OCI-M2 (cell line): ENCODE measurements around the gene SMCR8.
"Not testable (repeated sequence)": the region's sequence is repeated elsewhere in the genome, so short reads cannot be mapped to it uniquely, and the experiment has no call there.

Experiments used
- DNase-seq: peaks from one replicate; lab custom pipeline; 2025; ENCODE audit not compliant: unreplicated experiment; lab: John Stamatoyannopoulos, UW

The SMCR8 gene, protein sequence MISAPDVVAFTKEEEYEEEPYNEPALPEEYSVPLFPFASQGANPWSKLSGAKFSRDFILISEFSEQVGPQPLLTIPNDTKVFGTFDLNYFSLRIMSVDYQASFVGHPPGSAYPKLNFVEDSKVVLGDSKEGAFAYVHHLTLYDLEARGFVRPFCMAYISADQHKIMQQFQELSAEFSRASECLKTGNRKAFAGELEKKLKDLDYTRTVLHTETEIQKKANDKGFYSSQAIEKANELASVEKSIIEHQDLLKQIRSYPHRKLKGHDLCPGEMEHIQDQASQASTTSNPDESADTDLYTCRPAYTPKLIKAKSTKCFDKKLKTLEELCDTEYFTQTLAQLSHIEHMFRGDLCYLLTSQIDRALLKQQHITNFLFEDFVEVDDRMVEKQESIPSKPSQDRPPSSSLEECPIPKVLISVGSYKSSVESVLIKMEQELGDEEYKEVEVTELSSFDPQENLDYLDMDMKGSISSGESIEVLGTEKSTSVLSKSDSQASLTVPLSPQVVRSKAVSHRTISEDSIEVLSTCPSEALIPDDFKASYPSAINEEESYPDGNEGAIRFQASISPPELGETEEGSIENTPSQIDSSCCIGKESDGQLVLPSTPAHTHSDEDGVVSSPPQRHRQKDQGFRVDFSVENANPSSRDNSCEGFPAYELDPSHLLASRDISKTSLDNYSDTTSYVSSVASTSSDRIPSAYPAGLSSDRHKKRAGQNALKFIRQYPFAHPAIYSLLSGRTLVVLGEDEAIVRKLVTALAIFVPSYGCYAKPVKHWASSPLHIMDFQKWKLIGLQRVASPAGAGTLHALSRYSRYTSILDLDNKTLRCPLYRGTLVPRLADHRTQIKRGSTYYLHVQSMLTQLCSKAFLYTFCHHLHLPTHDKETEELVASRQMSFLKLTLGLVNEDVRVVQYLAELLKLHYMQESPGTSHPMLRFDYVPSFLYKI

DNA sequence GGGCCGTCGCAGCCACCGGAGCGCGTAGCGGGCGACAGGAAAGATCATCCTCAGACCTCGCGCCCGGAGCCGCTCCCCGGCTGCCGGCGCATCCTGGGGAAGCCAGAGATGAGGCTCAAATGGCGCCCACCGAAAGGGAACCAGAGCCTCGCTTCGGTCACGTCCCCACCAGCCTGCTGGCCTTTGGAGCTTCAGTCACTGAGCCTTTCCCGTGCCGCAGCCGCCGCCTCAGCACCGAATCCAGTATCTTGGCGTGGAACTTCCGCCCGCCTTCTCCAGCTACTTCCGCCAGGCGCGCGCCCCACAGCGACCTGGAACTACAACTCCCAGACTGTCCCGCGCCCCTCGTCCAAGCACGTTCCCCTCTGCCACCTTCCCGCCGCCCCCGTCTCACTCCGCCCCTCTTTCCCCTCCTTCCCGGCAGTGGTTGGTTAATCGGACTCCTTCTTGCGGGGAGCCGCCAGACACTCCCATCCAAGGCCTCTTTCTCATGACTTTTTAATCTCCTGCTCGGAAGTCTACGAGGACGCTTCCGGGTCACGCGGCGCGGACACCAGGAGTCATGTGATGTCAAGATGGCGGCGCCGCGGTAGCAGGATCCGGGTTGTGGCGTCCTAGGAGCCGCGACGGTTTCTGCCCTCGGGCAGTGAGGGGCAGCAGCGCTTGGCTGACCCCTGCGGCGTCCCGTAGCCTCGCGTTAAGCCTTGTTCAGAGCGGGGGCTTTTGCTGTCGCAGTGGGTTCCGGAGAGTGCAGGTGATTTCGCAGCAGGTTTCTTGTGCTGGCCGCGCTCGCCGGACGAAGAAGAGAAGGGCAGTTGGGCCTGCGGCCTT lies at the start of gene SMCR8, which contains the start of gene TOP3A:
Gene SMCR8 (plus strand): TSS at position 563 of the 831 bp plus-strand sequence. CDS start 497 bp downstream, outside the sequence.
Gene TOP3A (minus strand): TSS at position 264 of the 831 bp plus-strand sequence. CDS start 216 bp downstream, at position 48.
- peak; percentile 65 for DNase-seq

GRCh38 chr17:18267366-18267765 lies 47.7 kb upstream of the SMCR8 start:
- DNase-seq: no peak

DNA sequence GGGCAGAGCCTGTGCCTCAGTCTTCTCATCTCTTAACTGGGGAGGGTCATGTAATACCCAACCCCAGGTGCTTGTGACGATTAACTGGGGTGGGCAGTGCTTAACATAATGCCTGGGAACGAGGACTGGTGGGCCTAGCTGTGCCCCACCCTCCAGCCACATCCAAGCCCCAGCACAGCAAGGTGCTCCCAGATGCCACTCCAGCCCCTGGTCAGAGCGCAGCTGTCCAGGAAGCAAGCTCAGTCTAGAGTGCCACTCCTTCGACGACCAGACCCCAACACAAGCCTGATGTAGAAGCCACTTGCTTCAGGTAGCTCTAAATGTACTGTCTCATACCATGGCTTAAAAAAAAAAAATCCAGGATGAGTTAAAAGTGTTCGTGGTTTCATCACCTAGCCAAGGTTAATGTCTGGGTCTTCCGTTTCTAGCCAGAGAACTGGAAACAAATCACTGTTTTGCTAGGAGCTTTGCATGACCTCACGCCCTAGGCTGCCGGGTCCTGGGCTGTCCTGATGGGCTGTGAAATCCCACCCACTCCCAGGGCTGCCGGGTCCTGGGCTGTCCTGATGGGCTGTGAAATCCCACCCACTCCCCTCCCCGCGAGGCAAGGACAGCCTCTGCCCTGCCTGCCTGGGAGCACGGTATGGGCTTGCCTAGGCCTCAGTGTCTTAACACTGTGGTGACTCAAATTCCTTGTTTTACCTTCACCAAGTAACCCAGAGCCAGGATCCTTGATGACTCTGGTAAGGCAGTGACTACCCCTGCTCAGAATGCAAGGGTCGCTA lies 47.0 kb upstream of the SMCR8 start:
- DNase-seq: no peak

DNA sequence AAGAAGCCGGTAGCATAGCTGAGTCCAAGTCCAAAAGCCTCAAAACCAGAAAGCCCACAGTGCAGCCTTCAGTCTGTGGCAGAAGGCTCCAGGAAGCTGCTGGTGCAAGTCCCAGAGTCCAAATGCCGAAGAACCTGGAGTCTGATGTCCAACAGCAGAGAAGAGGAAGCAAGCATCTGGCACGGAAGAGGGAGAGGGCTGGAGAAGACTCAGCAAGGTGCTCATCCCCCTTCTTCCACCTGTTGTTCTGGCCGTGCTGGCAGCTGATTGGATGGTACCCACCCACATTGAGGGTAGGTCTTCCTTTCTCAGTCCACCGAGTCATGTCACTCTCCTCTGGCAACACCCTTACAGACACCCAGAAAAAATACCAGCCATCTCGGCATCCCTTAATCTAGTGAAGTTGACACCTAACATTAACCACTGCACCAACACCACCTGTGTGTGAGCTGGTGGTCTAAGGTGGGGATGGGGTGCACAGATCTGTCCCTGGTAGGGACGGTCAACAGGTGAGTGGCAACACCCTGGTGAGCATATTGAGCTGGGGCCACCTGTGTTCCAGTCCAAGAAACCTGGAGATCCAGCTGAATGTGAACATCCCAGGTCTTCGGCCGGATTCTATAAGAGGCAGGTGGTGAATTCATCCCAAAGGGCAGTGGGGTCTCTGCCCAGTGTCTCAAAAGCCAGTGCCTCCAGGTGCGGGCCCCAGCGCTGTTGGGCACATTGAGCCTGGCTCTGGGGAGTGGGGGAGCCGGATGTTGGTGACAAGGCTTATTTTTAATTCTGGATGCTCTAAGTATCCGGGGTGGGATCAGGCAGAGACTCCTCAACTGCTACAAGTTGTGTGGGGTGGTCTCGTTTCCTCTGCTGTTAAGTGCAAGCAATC lies 44.8 kb upstream of the SMCR8 start:
- DNase-seq: no peak

- DNase-seq: no peak
Measured at GRCh38 chr17:18277076-18277475, 38.0 kb upstream of the SMCR8 start.

DNA sequence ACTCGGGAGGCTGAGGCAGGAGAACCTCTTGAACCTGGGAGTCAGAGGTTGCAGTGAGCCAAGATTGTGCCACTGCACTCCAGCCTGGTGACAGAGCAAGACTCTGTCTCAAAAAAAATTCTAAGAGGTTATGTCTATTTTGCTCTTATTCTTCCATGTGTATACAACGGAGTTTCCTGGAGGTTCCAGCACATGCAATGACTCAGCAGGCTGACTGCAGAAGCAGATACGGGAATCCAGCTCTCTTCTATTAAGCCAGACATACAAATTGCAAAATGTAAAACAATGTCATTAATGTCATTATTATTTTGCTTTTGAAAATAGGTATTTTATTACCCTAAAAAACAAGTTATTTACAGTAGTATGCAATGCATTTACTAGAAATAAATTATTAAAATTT lies 36.2 kb upstream of the SMCR8 start:
- no peak for DNase-seq

DNA sequence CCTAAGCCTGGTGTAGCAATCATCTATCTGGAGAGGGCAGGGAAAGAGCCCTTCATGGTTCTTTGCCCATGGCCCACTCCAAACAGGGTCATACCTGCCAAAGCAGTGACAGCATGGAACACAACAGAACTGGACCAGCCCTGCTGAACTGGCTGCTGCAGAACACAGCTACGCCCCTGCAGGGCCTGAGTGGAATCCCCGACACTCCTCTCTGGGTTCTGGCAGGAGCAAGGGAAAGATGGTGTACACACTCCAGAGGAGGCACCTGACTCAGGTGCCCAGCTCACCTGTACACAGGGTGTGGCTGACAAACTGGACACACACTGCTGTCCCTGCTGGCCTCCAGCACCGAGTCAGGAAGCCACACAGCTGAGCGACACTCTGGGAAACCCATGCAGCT lies 34.8 kb upstream of the SMCR8 start:
- no peak for DNase-seq

DNA sequence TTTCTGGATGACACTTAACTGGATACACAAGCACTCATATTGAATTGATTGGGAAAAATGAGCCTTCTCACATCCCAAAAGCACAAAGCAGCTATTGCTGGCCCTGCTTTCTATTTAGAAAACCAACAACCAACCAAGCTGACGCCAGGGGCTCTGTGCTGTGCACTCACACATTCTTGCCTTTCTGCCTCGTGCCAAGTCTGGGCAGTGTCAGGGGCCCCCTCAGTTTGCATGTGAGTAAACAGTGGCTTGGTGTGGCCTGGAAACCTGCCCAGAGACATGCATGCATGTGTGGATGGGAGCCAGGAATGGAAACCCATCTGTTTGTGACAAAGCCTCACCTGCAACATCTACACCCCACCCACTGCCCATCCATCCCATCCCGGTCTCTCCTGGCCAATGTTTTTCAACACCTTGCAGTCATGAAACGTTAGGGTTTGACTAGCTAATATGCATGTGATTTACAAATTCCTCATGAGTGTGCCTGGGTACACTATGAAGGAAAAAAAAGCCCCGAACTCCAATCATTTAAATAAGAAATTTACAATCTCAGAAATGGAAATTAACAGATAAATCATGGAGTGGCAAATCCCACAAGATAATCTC lies 34.2 kb upstream of the SMCR8 start:
- no peak for DNase-seq

GRCh38 chr17:18281788-18282187 lies 33.3 kb upstream of the SMCR8 start:
- no peak for DNase-seq

DNA sequence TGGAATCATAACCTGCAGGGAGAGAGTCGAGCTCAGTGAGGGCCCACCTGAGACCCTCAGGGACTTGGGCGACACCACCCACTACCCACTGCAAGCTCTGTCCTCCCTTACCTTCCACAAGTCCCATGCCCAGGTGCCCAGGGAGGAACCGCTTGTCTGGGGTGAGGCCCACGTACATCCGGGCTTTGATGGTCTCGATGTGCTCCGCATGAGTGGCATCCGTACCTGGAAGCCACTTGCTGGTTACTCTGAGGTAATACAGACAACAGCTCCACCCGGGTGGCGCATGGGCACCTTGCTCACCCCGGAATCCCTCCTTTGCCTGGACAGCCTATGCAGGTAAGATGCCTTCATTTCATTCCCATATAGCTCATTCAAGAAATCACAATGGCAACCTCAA lies 29.8 kb upstream of the SMCR8 start:
- no peak for DNase-seq

- no peak for DNase-seq
Measured at GRCh38 chr17:18291718-18292540, 23.2 kb upstream of the SMCR8 start.

DNA sequence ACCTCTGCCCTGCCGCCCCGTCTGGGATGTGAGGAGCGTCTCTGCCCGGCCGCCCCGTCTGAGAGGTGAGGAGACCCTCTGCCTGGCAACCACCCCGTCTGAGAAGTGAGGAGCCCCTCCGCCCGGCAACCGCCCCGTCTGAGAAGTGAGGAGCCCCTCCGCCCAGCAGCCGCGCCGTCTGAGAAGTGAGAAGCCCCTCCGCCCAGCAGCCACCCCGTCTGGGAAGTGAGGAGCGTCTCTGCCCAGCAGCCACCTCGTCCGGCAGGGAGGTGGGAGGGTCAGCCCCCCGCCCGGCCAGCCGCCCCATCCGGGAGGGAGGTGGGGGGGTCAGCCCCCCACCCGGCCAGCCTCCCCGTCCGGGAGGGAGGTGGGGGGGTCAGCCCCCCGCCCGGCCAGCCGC lies 17.0 kb upstream of the SMCR8 start:
- DNase-seq: not testable (repeated sequence)

DNA sequence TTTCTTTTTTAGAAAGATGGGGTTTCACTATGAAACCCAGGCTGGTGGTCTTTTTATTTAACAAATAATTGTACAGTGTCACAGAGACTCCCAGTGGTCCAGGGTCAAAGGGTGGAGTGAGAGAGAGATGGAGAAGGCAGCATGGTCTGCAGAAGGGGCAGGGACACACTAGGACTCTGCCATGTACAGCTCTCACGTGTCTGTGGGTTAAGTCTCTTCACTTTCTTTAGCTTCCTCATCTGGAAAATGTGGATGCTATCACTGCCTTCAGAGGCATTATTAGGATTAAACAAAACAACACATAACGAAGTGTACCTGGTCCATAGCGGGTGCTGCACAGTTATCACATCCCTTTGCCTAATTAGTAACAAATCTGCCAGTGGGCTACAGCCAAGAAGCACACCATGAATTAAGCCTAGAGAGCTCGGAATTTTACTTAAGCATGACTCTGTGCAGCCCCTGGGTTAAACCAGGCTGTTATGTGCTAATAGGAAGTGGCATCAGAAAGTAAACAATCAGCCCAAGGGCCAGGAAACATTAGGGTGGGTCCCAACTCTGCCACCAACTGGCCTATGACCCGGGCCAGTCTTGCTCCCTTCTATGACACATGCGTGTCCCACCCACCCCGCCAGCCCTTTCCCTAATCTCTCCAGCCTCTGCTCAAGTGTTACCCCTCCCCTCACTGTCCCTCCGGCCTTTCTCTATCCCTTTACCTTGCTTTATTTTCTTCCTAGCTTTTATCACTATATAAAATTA lies 14.2 kb upstream of the SMCR8 start:
- DNase-seq: no peak

- DNase-seq: not testable (repeated sequence)
Measured at GRCh38 chr17:18303206-18303605, 11.9 kb upstream of the SMCR8 start.

- DNase-seq: no peak
Measured at GRCh38 chr17:18309202-18309601, 5.9 kb upstream of the SMCR8 start.

- DNase-seq: no peak
Measured at GRCh38 chr17:18314059-18314730, 898 bp upstream of the SMCR8 start.

DNA sequence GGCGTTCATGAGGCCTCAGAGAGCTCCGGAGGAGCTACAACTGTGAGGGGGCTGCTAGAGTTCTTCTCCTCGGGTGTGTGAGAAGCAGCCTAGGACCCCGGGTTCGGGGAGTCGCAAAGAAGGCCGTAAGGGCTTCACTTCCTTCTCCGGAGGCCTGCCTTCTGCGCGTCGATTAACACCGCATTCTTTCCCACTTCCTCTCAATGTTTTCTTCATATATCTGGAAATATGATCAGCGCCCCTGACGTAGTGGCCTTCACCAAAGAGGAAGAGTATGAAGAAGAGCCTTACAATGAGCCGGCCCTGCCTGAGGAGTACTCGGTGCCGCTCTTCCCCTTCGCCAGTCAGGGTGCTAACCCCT lies 449 bp downstream of the SMCR8 start:
- DNase-seq: no peak
